Activated CD4-positive, alpha-beta T cell treated with anti-CD3 and anti-CD28 coated beads for 36 hours (primary cell): Measurements from ENCODE around the gene DCP2. TPM values are rescaled to one million over a fixed set of nuclear protein-coding genes. Genes with fewer than 3 reads are reported as not detected.
A peak's percentile ranks its signal among the peaks of the same experiment; 100 is the strongest.

Experiments
- ATAC-seq: fragments of 200-7000 bp; cut with Tn5 transposase; one replicate; pipeline ENCODE4 v1.10.0; 2021; ENCODE audit warnings: mild to moderate bottlenecking, moderate library complexity
- CTCF ChIA-PET: fragments of 350-600 bp; sonication (Branson Sonifier 250); formaldehyde crosslinking; loops from one replicate; lab custom pipeline; 2021; ENCODE audit warnings: antibody characterized with exemption; lab: Charles Lee
- POLR2A ChIA-PET: fragments of 350-600 bp; sonication (Branson Sonifier 250); formaldehyde crosslinking; loops from one replicate; lab custom pipeline; 2021; ENCODE audit warnings: antibody characterized with exemption, inconsistent platforms; lab: Charles Lee
- DNase-seq: peaks from one replicate; pipeline ENCODE4 v3.0.0-alpha.2; 2020
- H3K27ac Mint-ChIP-seq: one replicate; pipeline ENCODE4 v1.8.0; 2021; ENCODE audit warnings: mixed read lengths
- H3K27me3 Mint-ChIP-seq: one replicate; pipeline ENCODE4 v1.8.0; 2021; ENCODE audit warnings: mixed read lengths
- H3K36me3 Mint-ChIP-seq: one replicate; pipeline ENCODE4 v1.8.0; 2021; ENCODE audit warnings: low read depth, mixed read lengths
- H3K4me1 Mint-ChIP-seq: one replicate; pipeline ENCODE4 v1.8.0; 2021; ENCODE audit warnings: mixed read lengths
- H3K4me3 Mint-ChIP-seq: one replicate; pipeline ENCODE4 v1.8.0; 2021; ENCODE audit warnings: mild to moderate bottlenecking, moderate library complexity, mixed read lengths
- H3K9me3 Mint-ChIP-seq: one replicate; pipeline ENCODE4 v1.8.0; 2021; ENCODE audit warnings: low read depth, mixed read lengths
- intact Hi-C, 2 experiments: fragments of 100-400 bp; cut with DNase I in 1 of 2; cut with micrococcal nuclease in 1 of 2; formaldehyde crosslinking; loops; one replicate each; pipeline versions ENCODE4 v1.14.2 to v1.15.1; 2022 to 2024; cut with DNase I, micrococcal nuclease
- total RNA-seq, 2 experiments: library from RNA; stranded (reverse); gene quantifications; one replicate each; pipeline ENCODE4 v1.2.3, GENCODE V29; 2021

The DCP2 gene
- total RNA-seq, 2 experiments from 2014 or later = 94.0 to 101 TPM

GRCh38 chr5:113058706-113059226, 82.2 kb downstream of the DCP2 start:
- no peak overlapping the region for H3K27ac Mint-ChIP-seq
- H3K4me1 Mint-ChIP-seq = peaks cover 33% of the 10 kb centered on the region
- intact Hi-C loops = no loop called here
- H3K4me3 Mint-ChIP-seq = no peak overlapping the region
- no peaks in the 10 kb centered on the region for H3K36me3 Mint-ChIP-seq
- no peaks in the 10 kb centered on the region for H3K27me3 Mint-ChIP-seq
- no peaks in the 10 kb centered on the region for H3K9me3 Mint-ChIP-seq
- ATAC-seq (no peak), DNase-seq (no peak)
- ChIA-PET CTCF (interaction anchor here (0.5 kb wide), 1 partner anchor 166 kb away, joined by 3 read pairs; no protein-coding TSS in a partner anchor), POLR2A (interaction anchor here (0.5 kb wide), 1 partner anchor 33 kb away, joined by 3 read pairs; no protein-coding TSS in a partner anchor)

DNA sequence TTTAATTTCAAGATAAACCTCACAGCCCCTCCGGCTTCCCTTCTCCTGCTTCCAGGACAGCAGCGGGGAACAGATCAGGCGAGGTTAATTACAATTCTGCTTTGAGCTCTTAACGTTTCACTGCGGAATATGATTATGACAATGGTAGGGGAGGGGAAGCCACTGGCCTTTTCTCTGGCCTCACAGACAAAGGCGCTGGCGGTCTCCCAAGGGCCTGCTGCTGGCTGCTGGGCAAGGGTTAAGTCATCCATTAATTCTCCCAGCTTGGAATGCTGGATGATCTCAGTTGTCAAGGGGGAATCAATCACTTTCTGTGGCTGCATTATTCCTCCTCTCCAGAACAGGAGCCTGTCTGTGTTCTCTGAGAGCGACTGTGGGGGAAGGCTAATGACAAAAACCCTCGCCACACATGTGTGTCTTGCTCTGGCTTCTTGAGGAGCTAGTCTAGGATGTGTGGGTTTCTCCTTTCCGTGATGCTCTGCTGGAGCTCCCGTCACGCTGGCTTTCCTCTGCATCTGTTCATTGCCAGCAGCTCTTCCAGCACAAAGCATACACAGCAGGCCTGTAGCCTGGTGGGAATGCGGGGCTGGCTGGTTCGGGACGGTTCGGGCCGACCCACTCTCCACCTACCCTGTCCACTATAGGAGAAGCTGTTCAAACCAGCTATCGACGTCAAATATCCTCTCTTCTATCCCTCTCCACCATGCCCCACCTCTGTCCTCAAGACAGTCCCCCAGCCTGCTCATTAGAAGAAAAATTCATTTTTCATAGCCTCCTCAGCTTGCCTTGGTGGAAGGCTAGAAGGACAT, 82.8 kb downstream of the DCP2 start:
- Mint-ChIP-seq H3K4me1 (peaks cover 33% of the 10 kb centered on the region), H3K27me3 (no peaks in the 10 kb centered on the region), H3K4me3 (no peak overlapping the region), H3K36me3 (no peaks in the 10 kb centered on the region), H3K27ac (no peak overlapping the region), H3K9me3 (no peaks in the 10 kb centered on the region)
- DNase-seq (no peak), ATAC-seq (no peak)
- POLR2A ChIA-PET = no interaction called here
- intact Hi-C loops = no loop called here
- CTCF ChIA-PET = interaction anchor here (0.5 to 1.8 kb wide), 2 partner anchors 7 to 165 kb away, joined by 3 to 6 read pairs; no protein-coding TSS in a partner anchor

GRCh38 chr5:113060408-113061025, 83.9 kb downstream of the DCP2 start:
- ChIA-PET CTCF (interaction anchor here (0.5 to 1.8 kb wide), 2 partner anchors 9 to 332 kb away, joined by 5 to 6 read pairs; no protein-coding TSS in a partner anchor), POLR2A (interaction anchor here (0.7 kb wide), 1 partner anchor 195 kb away, joined by 4 read pairs; no protein-coding TSS in a partner anchor)

GRCh38 chr5:113061846-113062780, 85.5 kb downstream of the DCP2 start:
- ATAC-seq (peak; percentile 77), DNase-seq (no peak)
- POLR2A ChIA-PET = no interaction called here
- H3K4me1 Mint-ChIP-seq = peaks cover 33% of the 10 kb centered on the region
- H3K4me3 Mint-ChIP-seq = no peak overlapping the region
- intact Hi-C loops = no loop called here
- H3K27ac Mint-ChIP-seq = peak overlapping the region; percentile 20
- no peaks in the 10 kb centered on the region for H3K9me3 Mint-ChIP-seq
- no peaks in the 10 kb centered on the region for H3K27me3 Mint-ChIP-seq
- CTCF ChIA-PET = interaction anchor here (0.6 to 0.7 kb wide), 2 partner anchors 443 to 518 kb away, joined by 3 read pairs; no protein-coding TSS in a partner anchor
- no peaks in the 10 kb centered on the region for H3K36me3 Mint-ChIP-seq

More at GRCh38 chr5:113060408-113061025, 83.9 kb downstream of the DCP2 start:
- Mint-ChIP-seq H3K9me3 (no peaks in the 10 kb centered on the region), H3K36me3 (no peaks in the 10 kb centered on the region), H3K4me3 (no peak overlapping the region), H3K4me1 (peaks cover 33% of the 10 kb centered on the region), H3K27ac (no peak overlapping the region), H3K27me3 (no peaks in the 10 kb centered on the region)
- DNase-seq = no peak
- no peak for ATAC-seq
- intact Hi-C loops = no loop called here

- no peak for DNase-seq
- H3K36me3 Mint-ChIP-seq = no peaks in the 10 kb centered on the region
- POLR2A ChIA-PET = no interaction called here
- CTCF ChIA-PET = interaction anchor here (0.7 kb wide), 1 partner anchor 10 kb away, joined by 3 read pairs; no protein-coding TSS in a partner anchor
- peak; percentile 60 for ATAC-seq
- H3K4me1 Mint-ChIP-seq = peaks cover 33% of the 10 kb centered on the region
- H3K9me3 Mint-ChIP-seq = no peaks in the 10 kb centered on the region
- H3K27me3 Mint-ChIP-seq = no peaks in the 10 kb centered on the region
- no peak overlapping the region for H3K4me3 Mint-ChIP-seq
- H3K27ac Mint-ChIP-seq = peak overlapping the region; percentile 53
- intact Hi-C loops = no loop called here
Observed at GRCh38 chr5:113062869-113063508, 86.4 kb downstream of the DCP2 start.

- Mint-ChIP-seq H3K4me1 (peaks cover 30% of the 10 kb centered on the region), H3K27ac (no peak overlapping the region), H3K9me3 (no peaks in the 10 kb centered on the region), H3K36me3 (no peaks in the 10 kb centered on the region), H3K27me3 (no peaks in the 10 kb centered on the region), H3K4me3 (no peak overlapping the region)
- CTCF ChIA-PET = interaction anchor here (0.6 to 0.8 kb wide), 5 partner anchors 9 to 218 kb away, joined by 3 read pairs; no protein-coding TSS in a partner anchor
- DNase-seq (no peak), ATAC-seq (no peak)
- POLR2A ChIA-PET = no interaction called here
- intact Hi-C loops = no loop called here
Observed at GRCh38 chr5:113063927-113064326, 87.3 kb downstream of the DCP2 start.

DNA sequence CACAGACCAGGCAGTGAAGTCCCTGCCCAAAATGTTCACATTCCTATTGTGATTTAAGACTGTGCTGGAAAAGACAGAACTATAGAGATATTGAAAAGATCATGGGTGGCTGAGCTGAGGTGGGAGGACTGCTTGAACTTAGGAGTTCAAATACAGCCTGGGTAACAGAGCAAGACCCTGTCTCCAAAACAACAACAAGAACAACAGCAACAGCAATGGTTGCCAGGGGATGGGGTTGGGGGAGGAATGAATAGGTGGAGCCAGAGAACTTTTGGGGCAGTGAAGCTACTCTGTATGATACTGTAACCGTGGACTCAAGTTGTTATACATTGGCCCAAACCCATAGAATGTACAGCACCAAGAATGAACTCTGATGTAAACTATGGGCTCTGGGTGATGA, 88.2 kb downstream of the DCP2 start:
- H3K36me3 Mint-ChIP-seq = no peaks in the 10 kb centered on the region
- intact Hi-C loops = no loop called here
- peaks cover 24% of the 10 kb centered on the region for H3K4me1 Mint-ChIP-seq
- no peak overlapping the region for H3K4me3 Mint-ChIP-seq
- DNase-seq (no peak), ATAC-seq (no peak)
- ChIA-PET CTCF (interaction anchor here (0.7 kb wide), 1 partner anchor 11 kb away, joined by 3 read pairs; no protein-coding TSS in a partner anchor), POLR2A (no interaction called here)
- H3K9me3 Mint-ChIP-seq = no peaks in the 10 kb centered on the region
- no peaks in the 10 kb centered on the region for H3K27me3 Mint-ChIP-seq
- no peak overlapping the region for H3K27ac Mint-ChIP-seq

GRCh38 chr5:113065626-113066025, 89.0 kb downstream of the DCP2 start:
- Mint-ChIP-seq H3K4me3 (no peak overlapping the region), H3K4me1 (peaks cover 24% of the 10 kb centered on the region), H3K9me3 (no peaks in the 10 kb centered on the region), H3K36me3 (no peaks in the 10 kb centered on the region), H3K27ac (no peak overlapping the region), H3K27me3 (no peaks in the 10 kb centered on the region)
- POLR2A ChIA-PET = no interaction called here
- CTCF ChIA-PET = interaction anchor here (1.0 kb wide), 1 partner anchor 15 kb away, joined by 3 read pairs; no protein-coding TSS in a partner anchor
- intact Hi-C loops = no loop called here
- ATAC-seq = no peak
- DNase-seq = no peak

DNA sequence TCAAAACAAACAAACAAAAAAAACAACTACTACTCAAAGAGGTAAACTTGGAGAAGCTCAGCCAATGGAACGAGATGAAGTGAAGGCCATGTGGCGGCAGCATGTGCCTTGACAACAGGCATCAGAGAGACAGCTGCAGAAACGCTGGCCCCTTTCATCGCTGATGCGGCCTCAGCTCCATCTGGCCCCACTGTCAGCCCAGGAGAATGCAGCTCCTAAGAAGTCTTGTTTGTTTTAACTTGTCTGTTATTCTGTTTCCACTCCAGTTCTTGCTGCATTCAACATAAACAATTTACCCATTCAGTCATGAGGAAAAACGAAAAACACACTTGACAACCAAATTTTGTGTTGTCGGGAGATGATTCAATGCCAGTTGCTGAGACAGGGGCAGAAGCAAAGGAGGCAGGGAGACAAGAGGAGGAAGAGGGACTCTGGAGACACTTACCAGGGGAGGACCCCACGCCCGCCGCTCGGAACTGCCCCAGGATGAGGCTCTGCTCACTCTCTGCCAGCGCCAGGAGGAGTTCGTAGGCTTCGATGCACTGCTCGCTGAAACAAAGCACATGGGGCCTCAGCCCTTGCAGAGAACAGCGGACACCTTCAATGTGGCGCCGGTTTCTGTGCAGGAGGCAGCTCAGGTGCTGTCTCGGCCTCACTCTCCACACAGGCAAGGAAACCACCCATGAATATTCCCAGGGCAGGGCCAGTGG, 91.2 kb downstream of the DCP2 start:
- ATAC-seq (no peak), DNase-seq (no peak)
- Mint-ChIP-seq H3K9me3 (no peaks in the 10 kb centered on the region), H3K27me3 (no peaks in the 10 kb centered on the region), H3K27ac (no peak overlapping the region), H3K4me3 (no peak overlapping the region), H3K36me3 (no peaks in the 10 kb centered on the region), H3K4me1 (peaks cover 12% of the 10 kb centered on the region)
- intact Hi-C loops = no loop called here
- ChIA-PET POLR2A (no interaction called here), CTCF (no interaction called here)

DNA sequence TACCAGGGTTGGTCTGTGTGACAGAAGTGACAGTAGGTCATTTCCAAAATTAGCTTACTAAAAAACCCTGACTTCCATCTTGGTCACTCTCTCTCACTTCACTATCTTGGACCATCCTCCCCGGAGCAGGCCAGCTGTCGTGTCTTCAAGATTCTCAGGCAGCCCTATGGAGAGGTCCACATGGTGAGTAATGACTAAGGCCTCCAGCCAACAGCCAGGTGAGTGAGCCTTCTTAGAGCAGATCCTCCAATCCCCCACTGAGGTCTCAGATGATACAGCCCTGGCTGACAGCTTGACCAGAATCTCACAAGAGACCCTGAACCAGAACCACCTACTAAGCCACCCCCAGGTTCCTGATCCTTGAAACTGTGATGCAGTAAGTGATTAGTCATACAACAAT, 92.0 kb downstream of the DCP2 start:
- H3K27ac Mint-ChIP-seq = no peak overlapping the region
- POLR2A ChIA-PET = no interaction called here
- CTCF ChIA-PET = interaction anchor here (1.5 kb wide), 1 partner anchor 27 kb away, joined by 3 read pairs; no protein-coding TSS in a partner anchor
- peaks cover 12% of the 10 kb centered on the region for H3K4me1 Mint-ChIP-seq
- H3K4me3 Mint-ChIP-seq = no peak overlapping the region
- DNase-seq (no peak), ATAC-seq (no peak)
- H3K27me3 Mint-ChIP-seq = no peaks in the 10 kb centered on the region
- H3K36me3 Mint-ChIP-seq = no peaks in the 10 kb centered on the region
- H3K9me3 Mint-ChIP-seq = no peaks in the 10 kb centered on the region
- intact Hi-C loops = no loop called here
